Daoy (cell line): Measurements from ENCODE around the gene TMC5. TPM values are rescaled to one million over a fixed set of nuclear protein-coding genes. Genes with fewer than 3 reads are reported as not detected.
A peak's percentile ranks its signal among the peaks of the same experiment; 100 is the strongest.

Experiments used
- DNase-seq: peaks from one replicate; pipeline ENCODE4 v3.0.0-alpha.2; 2015; ENCODE audit warnings: low read depth
- total RNA-seq: library from RNA; depleted of rRNA; stranded (reverse); fragments of >200 nt; shearing (Covaris generic); gene quantifications from 2 replicates; pipeline ENCODE4 v1.2.3, GENCODE V29; 2014

Gene TMC5
- total RNA-seq, 1 experiment from 2014 or later, result 0.23 TPM

DNA sequence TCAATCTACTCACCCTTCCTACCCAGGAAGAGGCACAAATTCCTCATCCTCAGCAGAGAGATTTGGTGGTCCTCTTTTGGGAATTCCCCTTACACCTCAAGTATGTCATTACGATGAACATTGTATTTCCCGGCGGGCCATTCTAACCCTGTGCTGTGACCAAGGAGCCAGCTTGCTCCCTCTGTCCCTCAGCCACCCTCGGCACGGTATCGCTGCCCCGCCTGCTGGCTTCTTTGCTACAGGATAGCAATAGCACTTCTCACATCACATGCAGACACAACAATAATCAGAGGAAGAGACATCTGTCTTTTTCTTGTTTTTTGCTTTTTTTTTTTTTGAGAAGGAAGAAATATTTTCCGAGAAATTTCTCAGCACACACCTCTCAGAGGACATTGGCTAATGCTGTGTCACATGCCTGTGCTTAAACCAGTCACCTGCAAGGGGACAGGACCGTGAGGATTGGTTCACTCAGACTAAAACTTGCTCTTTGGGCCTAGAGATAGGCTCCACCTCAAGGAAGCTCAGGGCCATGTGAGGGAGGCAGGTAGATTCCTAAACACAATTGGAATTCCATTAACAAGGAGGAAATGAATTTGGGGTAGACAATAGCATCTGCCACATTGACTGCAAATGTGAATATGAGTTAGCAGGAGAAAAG lies 41.2 kb downstream of the TMC5 start:
- DNase-seq, result no peak

DNA sequence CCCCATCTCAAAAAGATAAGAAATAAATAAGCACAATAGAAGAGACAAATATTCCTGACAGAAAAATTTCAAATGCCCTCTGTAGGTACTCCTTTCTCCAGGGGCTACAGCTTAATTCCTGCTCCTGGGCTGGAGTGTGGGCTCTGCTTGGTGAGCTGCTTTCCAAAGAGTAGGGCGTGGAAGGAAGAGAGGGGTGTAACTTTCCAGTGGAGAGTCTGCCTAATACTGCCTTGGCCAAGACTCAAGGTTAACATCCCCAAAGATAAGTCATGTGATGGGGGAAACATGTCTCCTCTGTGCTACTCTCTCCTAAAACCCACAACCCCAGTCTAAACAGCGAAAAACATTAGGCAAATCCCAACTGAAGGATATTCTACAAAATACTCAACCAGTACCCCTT lies 42.7 kb downstream of the TMC5 start:
- DNase-seq, result no peak

DNA sequence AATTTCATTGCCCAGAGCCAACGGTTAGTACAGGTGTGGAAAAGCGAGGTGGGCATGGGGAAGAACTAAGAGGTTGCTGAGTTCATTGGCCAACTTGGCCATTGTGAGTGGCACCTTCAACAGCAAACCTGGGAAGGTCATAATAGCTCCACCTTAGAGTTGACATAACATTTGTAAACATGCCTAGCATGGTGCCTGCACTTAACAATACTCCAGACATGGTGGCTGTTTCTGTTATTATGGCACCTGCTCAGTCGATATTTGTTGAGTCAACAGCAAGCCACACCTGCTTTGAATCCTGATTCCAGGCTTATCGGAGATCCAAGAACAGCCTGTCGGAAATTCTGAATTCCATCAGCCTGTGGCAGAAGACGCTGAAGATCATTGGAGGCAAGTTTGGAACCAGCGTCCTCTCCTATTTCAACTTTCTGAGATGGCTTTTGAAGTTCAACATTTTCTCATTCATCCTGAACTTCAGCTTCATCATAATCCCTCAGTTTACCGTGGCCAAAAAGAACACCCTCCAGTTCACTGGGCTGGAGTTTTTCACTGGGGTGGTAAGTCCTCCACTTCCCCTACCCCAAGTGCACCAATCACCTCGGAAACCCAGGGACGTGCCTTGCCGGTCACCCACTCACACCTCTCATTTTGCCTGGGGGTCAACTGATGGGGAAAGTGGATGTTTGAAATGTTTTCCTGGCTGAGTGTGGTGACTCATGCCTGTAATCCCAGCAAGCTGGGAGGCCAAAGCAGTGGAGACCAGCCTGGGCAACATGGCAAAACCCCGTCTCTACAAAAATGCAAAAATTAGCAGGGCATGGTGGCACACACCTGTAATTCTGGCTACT lies 46.0 kb downstream of the TMC5 start:
- DNase-seq, result peak; percentile 40

DNA sequence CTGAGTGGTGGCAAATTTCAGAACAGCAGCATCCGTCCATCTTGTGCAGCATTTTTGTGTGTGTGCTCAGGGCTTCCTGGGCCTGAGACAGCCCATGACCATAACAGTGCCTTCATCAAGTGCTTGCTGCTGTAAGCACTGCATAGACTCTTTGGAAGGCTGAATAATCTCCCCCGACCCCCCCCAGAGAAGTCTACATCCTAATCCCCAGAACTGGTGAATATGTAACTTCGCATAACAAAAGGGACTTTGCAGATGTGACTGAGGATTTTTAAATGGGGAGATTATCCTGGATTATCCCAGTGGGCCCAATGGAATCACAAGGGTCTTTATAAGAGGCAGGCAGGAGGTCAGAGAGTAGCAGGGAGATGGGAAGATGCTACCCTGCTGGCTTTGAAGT lies 50.6 kb downstream of the TMC5 start:
- DNase-seq, result no peak

DNA sequence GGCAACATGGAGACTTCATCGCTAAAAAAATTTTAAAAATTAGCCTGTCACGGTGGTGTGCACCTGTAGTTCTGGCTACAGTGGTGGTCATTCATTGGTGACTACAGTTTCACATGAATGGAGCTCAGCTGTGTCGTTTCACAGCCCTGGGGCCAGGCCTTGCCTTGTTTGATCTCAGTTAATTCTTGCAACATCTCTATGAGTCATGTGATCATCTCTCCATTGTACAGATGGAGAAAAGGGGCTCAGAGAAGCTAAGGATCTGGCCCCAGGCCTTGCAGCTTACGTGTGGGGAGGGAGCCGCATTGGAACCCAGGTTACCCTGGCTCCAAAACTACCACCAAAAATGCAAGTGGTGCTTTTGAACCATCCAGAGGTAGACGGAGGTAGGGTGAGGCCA lies 54.8 kb downstream of the TMC5 start:
- DNase-seq, result no peak

DNA sequence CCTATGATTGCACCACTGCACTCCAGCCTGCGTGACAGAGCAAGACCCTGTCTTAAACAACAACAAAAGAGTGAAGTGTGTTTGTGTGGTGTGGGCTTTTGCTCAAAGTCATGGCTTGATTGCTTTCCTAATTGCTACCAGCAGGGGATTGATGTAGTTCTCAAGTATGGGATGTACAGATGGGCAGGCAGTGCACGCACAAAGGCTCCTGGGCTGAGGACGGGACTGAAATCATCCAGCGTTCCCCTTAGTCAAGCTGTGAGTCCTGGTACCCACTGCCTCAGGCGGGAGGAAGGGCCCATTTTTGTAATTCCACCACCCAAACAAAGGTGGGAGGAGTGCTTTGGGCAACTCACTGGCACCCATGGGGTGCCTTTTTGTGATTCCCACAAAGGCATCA lies 56.9 kb downstream of the TMC5 start:
- DNase-seq, result no peak

DNA sequence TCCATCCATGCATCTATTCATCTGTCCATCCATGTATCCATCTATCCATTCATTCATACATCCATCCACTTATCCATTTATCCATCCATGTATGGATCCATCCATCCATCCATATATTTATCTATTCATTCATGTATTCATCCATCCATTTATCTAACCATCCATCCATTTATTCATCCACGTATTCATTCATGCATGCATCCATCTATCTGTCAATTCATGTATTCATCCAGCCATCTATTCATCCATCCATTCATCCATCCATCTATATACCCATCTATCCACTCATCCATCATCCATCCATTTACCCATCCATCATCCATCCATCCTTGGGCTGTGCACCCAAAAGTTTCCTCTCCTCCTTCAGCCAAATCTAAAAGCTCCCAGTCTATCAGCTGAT lies 60.8 kb downstream of the TMC5 start:
- DNase-seq, result no peak

DNA sequence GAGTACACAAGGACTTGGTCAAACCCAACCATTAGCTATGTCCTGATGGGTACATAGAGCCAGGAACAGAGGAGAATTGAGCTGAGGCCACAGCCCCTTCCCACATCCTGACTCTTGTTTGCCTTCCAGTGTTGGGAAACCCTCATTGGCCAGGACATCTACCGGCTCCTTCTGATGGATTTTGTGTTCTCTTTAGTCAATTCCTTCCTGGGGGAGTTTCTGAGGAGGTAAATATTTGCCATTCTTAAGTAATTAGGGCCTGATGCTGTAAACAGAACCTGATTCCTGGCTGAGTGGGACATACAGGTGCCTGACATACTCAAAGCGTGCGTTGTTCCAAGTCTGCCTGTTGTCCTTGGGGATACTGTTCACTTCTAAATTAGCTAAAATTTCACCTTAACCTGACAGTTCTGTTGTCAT lies 61.6 kb downstream of the TMC5 start:
- DNase-seq, result no peak

DNA sequence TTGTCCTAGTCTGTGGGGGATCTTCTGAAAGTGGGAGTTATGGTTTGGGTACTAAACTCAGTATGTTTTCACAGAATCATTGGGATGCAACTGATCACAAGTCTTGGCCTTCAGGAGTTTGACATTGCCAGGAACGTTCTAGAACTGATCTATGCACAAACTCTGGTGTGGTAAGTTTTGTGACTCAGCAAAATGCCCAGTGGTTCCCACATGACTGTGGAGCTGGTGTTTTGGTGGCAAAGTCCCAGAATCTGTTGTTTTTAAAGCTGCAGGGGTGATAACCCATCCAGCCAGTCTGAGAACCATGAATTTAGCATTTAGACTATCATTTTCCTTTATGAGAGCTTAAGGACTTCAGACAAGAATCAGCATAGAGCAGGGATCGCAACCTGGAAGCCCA lies 63.6 kb downstream of the TMC5 start:
- DNase-seq, result no peak

DNA sequence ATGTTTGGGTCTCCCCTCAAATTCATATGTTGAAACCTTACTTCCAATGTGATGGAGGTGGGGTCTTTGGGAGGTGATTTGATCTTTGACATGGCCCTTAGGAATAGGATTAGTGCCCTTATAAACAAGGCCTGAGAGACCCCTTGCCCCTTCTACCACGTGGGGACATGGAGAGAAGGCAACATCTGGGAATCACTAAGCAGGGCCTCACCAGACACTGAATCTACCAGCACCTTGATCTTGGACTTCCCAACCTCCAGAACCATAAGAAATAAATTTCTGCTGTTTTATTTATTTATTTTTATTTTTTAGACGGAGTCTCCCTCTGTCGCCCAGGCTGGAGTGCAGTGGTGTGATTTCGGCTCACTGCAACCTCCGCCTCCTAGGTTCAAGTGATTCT lies 64.1 kb downstream of the TMC5 start:
- no peak for DNase-seq

DNA sequence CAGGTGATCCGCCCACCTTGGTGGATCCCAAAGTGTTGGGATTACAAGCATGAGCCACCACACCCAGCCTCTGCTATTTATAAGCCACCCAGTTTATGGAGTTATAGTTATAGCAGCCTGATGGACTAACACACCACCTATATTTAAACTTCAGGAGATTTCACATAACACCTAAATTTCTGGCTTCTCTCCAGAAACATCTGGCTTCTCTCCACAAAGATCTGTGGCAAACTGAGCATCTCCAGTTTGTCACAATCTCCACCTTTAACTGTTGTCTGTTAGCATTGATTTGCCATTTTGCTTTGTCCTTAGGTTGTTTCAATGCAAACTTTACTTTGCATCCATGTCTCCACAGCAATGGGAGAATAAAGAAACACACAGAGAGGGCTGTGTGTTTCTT lies 64.6 kb downstream of the TMC5 start:
- no peak for DNase-seq

DNA sequence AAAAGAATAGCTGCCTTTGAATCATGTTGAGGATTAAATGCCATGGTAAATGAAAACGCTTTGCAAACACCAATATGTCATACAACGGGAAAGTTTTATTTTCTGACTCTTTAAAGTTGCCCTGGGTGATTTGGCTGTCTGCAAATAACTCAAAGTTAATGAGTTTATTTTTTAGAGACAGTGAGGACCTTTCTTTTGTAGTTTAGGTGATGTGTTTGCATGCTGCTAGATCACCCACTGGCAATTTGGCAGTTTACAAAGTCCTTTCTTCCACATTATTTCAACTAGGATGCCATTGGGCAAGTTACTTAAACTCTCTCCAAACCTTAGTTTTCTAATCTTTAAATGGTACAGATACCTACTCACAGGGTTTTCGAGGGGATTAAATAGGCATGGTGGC lies 66.4 kb downstream of the TMC5 start:
- DNase-seq, result no peak

DNA sequence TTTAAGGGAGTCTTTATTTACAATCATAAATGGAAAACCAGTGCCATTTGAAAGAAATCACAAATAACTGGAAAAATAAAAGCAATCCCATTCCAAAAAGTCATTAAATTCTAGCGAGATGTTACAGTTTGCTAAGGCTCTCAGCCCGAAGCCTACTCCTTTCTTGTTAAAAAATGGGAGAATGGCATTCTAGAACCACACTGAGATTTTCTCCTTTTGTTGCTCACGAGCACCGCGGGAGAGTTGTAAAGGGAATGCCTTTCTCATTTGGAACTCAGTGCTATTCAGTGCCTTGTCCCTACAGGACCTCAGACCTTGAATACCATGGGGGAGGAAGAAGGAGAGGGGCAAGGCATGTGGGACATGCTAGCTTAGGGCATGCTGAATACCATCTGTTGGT lies 67.9 kb downstream of the TMC5 start:
- DNase-seq, result no peak

DNA sequence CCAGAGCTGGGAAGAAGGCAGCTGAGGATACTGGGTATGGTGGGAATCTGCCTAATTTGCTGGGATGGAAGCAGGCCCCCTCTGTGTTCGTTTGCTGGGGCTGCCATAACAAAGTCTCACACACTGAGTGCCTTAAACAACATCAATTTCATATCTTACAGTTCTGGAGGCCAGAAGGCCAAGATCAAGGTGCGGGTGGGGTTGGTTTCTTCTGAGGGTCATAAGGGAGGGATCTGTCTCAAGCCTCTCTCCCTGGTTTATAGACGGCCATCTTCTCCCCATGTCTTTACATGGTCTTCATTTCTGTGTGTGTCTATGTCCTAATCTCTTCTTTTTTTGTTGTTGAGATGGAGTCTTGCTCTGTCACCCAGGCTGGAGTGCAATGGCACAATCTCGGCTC lies 68.4 kb downstream of the TMC5 start:
- DNase-seq, result no peak

DNA sequence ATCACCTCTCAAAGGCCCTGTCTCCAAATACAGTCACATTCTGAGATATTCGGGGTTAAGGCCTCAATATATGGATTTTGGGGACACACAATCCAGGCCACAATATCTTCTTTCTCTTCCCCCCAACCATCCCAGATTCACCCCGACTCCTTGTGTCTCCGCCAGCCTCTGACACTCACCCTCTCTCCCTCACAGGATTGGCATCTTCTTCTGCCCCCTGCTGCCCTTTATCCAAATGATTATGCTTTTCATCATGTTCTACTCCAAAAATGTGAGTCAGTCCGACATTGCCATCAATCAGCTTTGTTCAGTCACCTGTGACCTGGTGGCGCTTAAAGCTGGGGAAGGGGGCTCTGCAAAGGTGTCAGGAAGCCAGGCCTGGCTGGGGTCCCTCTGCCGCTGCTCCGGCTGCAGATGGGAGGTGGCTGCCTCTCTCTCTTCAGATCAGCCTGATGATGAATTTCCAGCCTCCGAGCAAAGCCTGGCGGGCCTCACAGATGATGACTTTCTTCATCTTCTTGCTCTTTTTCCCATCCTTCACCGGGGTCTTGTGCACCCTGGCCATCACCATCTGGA lies 69.2 kb downstream of the TMC5 start:
- peak; percentile 13 for DNase-seq

DNA sequence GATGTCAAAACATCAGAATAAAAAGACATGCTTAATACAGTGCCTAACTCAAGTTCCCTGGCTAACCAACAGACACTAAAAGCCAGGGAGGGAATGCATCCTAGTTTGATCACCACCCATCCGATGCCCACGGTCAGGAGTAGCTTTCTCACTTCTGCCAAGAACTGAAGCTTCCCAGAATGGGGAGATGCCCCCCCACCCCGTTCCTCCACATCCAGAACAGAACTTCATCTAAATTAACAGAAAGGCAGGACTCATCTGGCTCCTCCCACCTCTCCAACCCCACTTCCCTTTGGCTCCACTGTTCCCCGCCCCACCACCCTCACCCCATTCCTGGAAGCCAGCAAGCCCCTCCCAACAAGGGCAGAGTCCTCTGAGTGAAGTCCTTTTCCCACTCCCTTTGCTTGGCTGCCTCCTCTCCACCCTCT lies 70.5 kb downstream of the TMC5 start:
- no peak for DNase-seq

DNA sequence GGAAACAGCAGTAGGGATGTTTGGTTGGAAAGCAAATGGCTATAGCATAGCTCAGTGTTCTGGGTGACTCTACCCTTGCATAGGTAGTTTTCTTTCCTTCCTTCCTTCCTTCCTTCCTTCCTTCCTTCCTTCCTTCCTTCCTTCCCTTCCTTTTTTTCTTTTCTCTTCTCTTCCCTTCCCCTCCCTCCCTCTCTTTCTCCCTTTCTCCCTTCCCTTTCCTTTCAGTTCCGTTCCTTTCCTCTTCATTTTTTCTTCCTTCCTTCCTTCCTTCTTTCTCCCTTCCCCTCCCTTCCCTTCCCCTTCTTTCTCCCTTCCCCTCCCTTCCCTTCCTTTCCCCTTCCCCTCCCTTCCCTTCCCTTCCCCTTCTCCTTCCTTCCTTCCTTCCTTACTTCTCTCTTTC lies 72.9 kb downstream of the TMC5 start:
- DNase-seq, result no peak

DNA sequence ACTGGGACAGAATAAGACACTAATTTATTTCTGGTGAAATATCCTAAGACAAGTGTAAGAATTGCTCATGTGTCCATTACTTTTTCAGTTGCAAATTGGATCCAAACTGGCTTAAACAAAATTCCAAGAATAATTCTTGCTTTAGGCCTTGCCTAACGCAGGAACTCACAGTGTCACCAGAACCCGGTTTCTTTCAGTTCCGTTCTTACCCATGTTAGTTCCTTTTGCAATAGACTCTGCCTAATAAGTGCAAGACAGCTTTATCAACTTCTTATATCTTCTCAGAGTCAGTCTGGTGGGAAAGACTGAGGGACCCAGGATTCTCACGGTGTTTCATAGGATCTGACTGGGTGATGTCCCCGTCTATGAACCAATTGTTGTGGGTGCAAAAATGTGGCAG lies 79.5 kb downstream of the TMC5 start:
- DNase-seq, result no peak

DNA sequence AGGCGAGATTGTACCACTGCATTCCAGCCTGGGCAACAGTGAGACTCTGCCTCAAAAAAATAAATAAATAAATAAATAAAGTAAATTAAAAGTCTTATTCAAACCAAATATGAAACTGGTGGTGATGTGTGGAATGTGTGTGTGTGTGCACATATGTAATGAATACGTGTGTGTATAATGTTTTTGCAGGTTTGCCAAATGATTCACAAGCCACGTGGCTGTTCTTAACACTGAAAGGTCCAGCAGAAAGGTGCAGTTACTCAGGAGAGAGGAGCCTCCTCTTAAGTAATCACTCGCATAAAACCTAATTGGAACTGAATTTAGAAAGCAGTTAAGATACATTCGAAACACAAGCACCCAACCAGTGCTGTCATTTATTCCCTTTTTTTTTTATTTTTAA lies 81.3 kb downstream of the TMC5 start:
- DNase-seq, result no peak

DNA sequence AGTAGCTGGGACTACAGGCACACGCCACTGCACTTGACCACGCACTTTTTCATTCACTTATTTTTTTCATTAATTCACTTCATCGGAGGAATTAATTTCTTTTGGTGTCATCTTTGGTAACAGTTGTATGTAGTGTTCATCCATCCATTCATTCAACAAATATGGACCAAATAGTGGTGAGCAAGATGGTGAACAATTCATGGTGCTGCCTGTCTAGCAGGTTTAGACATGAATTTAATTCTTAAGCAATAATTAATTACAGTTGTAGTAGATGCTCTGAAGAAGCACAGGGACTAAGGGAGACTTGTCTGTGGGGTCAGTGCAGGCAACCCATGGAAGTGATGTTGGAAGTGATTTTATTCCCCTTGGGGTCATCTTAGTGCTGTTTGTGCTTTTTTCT lies 81.8 kb downstream of the TMC5 start:
- no peak for DNase-seq

DNA sequence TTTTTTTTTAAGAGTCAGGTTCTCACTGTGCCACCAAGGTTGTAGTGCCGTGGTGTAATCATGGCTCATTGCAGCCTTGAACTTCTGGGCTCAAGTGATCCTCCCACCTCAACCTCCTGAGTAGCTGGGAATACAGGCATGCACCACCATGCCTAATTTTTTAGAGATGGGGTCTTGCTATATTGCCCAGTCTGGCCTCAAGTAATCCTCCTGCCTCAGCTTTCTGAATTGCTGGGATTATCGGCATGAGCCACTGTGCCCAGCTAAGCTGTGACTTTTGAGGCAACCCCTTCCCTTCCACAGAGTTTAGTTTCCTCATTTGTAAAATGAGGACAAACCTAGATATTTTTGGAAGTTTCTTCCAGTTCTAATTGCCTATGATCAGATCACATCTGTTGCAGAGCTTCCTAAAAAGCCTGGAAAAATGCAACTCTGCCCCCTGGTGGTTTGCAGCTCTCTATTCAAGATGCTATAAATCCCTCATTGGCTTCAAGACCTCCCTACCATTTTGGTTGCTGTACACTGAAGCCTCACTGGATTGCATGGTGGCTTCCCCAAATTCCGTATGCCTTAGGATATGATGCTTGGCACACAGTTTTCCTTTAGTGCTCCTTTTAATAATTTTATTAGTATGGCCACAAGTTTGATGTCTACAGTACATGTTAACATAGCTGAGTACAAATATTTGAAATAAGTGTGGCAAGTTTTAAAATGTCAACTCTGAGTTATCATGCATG lies 84.9 kb downstream of the TMC5 start:
- peak; percentile 59 for DNase-seq

DNA sequence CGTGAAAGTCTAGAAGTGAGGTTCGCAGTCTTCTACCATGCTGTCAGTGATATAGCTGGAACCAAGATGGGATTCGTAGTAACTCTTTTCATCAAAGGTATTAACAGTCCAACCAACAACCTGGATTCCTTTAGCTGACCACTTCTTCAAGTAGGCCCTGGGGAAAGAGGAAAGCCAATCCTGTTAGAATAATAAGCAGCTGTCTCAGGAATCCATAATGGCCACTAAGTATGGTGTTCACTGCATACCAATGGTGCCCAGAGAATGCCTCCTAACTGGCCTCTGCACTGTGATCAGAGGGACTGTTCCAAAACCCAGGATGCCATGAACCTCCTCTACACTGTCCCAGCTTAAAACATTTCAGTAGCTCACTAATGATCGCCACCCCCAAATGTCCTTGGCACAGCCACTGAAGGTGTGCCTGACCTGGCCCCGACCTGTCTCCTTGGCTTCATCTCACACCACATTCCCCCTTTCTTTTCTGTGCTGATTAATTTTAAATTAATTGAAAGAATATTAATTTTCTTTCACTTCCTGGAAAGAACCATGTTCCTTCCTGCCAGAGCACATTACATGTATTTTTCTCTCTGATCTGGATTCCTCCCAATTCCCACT lies 85.9 kb downstream of the TMC5 start:
- no peak for DNase-seq
